Activated naive CD4-positive, alpha-beta T cell treated with anti-CD3 and anti-CD28 coated beads, Interleukin-2, amount 50 U/mL, for 24 hours (primary cell): Measurements from ENCODE around the gene IL20RA.

Source experiments
- H3K27ac Mint-ChIP-seq: one replicate; pipeline ENCODE4 v1.8.0; 2021; ENCODE audit warnings: mild to moderate bottlenecking, mixed read lengths
- H3K27me3 Mint-ChIP-seq: one replicate; pipeline ENCODE4 v1.8.0; 2021; ENCODE audit warnings: mixed read lengths
- H3K36me3 Mint-ChIP-seq: one replicate; pipeline ENCODE4 v1.8.0; 2021; ENCODE audit warnings: mixed read lengths
- H3K4me1 Mint-ChIP-seq: one replicate; pipeline ENCODE4 v1.8.0; 2021; ENCODE audit warnings: mixed read lengths
- H3K4me3 Mint-ChIP-seq: one replicate; pipeline ENCODE4 v1.8.0; 2021; ENCODE audit warnings: mild to moderate bottlenecking, mixed read lengths
- H3K9me3 Mint-ChIP-seq: one replicate; pipeline ENCODE4 v1.8.0; 2021; ENCODE audit warnings: mixed read lengths

IL20RA gene

DNA sequence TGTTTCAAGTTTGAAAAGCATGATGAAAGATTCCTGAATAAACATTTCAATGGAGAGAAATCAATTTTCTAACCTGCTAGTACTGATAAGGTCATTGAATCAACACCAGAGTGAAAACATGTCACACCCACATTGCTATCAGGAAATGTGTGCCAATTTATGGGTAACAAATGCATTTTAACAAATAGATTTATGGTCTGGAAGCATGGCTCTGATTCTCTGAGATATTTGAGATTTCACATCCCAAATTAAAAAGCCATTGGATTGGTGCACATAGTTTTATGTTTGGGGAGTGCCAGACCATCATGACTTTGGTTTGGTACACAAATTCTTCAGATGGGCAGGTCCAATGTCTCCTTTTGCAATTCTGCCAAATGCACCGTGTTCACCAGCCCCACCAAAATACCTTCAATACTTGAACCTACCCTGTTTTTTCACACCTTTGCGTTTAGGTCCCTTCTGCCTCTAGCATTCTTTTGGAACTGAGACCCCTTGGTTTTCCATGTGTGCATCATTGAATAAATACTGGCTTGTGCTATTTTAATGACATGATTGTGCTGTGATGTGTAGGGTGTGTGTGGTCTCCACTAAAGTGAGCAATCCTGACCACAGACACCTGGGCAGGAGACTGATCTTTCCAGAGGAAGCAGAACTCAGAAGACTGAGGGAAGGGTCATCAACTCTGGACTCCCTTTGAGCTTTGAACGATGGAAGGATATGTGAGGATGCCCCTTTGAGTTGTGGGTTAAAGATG lies 20.4 kb downstream of the IL20RA start:
- Mint-ChIP-seq H3K36me3 (no peaks in the 10 kb centered on the region), H3K4me1 (no peaks in the 10 kb centered on the region), H3K27ac (no peak overlapping the region), H3K4me3 (no peak overlapping the region), H3K27me3 (peaks cover 27% of the 10 kb centered on the region), H3K9me3 (no peaks in the 10 kb centered on the region)

DNA sequence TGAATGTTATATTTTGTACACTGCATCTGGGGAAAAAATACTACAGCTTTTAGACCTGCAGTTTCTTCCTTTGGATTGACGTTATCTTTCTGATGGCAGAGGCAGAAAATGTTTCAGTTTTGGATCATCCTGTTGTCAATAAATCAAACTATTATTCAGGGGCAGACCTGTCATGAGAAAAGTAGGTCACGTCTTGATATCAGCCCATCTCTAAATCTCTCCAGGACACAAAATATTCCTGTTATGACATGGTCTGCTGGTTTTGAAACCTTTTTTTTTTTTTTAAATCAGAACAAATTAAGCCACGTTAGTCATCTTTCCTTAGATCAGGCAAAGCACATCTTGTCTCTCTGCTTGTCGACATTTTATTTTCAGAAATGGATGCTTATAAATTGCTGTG lies 24.0 kb downstream of the IL20RA start:
- Mint-ChIP-seq H3K27me3 (peaks cover 33% of the 10 kb centered on the region), H3K36me3 (no peaks in the 10 kb centered on the region), H3K9me3 (no peaks in the 10 kb centered on the region), H3K4me3 (no peak overlapping the region), H3K27ac (no peak overlapping the region), H3K4me1 (no peaks in the 10 kb centered on the region)

DNA sequence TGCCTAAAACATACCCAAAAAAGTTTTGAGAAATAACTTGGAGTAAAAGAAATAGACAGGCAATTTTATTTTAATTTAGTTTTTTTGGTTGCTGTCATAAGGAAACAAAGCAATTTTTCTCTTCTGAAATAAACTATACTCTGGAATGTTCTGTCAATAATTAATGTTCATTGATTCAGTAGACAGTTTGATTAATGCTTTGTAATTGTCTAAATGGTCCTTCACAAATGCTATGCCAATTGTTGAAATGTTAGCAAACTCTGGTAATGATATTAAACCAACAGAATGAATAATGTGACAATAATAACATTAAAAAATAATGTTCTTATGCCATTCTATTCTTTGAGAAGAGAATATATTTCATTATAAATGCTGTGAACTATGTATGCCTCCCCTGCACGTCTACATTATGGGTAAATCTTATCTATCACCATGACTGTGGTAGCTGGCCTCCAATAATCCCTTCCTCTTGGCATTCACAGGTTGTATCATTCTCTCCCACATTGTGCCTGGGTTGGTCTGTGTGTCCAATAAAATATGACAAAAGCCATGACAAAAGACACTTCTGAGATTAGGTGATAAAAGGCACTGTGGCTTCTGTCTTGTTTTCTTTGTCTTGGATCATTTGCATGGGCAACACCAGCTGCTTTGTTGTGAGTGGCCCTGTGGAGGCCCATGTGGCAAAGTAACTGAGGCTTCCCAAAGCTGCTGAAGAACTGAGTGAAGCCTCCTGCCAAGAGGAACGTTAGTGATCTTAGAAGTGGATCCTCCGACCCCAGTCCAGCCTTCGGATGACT lies 25.1 kb downstream of the IL20RA start:
- H3K27ac Mint-ChIP-seq: no peak overlapping the region
- no peaks in the 10 kb centered on the region for H3K9me3 Mint-ChIP-seq
- H3K27me3 Mint-ChIP-seq: peaks cover 41% of the 10 kb centered on the region
- H3K4me1 Mint-ChIP-seq: no peaks in the 10 kb centered on the region
- H3K36me3 Mint-ChIP-seq: no peaks in the 10 kb centered on the region
- no peak overlapping the region for H3K4me3 Mint-ChIP-seq

DNA sequence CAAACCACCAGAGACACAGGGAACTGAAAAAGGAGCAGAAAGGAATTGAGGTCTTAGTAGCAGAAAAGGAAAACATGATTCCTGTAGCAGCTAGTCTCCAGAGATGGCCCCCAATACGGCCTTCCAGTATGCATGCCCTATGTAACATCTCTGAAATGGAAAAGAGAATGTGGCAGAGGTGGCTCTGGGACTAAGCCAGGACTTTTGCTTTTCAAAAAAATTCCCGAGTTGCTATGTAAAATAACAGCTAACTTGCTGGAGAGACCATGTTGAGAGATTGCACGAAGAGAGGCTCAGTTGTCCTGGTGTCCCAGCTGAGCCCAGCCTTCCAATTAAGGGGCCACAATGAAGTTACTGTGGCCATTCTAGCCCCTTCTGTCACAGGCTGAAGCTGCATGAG lies 27.7 kb downstream of the IL20RA start:
- H3K4me1 Mint-ChIP-seq: no peaks in the 10 kb centered on the region
- no peaks in the 10 kb centered on the region for H3K9me3 Mint-ChIP-seq
- H3K36me3 Mint-ChIP-seq: no peaks in the 10 kb centered on the region
- H3K27ac Mint-ChIP-seq: no peak overlapping the region
- no peak overlapping the region for H3K4me3 Mint-ChIP-seq
- H3K27me3 Mint-ChIP-seq: peaks cover 45% of the 10 kb centered on the region

DNA sequence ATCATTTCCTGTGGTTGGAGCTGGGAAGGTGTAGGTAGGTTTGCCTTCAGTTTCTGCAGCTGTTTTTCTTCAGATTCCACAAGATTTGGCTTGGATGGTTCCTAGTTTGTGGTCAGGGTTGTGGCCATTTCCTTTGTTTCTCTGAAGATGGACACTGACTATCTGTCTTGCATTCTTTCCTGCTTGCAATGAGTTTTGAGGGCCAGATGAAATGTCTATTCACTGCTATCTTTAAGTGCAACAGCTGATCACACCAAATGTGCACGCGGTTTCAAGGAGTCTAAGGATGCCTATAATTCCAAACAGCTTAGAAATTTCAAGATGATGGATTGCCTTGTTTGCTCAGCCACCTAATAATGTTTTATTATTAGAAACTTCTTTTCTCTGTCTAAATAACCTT lies 28.4 kb downstream of the IL20RA start:
- Mint-ChIP-seq H3K27ac (no peak overlapping the region), H3K36me3 (no peaks in the 10 kb centered on the region), H3K27me3 (peaks cover 48% of the 10 kb centered on the region), H3K4me1 (no peaks in the 10 kb centered on the region), H3K9me3 (no peaks in the 10 kb centered on the region), H3K4me3 (no peak overlapping the region)

DNA sequence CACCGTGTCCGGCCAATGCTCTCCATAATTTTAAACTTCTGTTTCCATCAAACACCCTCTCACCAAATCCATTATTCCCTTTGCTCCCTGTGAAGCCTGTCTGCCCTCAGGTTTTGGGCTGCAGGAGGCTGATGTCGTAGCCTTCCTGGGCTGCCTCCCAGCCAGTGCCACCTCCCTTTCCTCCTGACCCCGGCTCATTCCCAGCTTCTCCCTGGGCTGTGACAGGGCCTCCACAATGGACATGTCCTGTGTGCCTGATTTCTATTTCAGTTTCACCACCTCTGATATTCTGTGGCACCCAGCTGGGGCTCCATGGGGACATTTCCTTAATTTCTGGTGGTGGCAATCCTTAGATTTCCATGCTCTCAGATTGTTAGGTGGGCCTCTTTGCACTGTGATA lies 28.8 kb downstream of the IL20RA start:
- Mint-ChIP-seq H3K27ac (no peak overlapping the region), H3K9me3 (no peaks in the 10 kb centered on the region), H3K4me3 (no peak overlapping the region), H3K4me1 (no peaks in the 10 kb centered on the region), H3K36me3 (no peaks in the 10 kb centered on the region), H3K27me3 (peaks cover 48% of the 10 kb centered on the region)

DNA sequence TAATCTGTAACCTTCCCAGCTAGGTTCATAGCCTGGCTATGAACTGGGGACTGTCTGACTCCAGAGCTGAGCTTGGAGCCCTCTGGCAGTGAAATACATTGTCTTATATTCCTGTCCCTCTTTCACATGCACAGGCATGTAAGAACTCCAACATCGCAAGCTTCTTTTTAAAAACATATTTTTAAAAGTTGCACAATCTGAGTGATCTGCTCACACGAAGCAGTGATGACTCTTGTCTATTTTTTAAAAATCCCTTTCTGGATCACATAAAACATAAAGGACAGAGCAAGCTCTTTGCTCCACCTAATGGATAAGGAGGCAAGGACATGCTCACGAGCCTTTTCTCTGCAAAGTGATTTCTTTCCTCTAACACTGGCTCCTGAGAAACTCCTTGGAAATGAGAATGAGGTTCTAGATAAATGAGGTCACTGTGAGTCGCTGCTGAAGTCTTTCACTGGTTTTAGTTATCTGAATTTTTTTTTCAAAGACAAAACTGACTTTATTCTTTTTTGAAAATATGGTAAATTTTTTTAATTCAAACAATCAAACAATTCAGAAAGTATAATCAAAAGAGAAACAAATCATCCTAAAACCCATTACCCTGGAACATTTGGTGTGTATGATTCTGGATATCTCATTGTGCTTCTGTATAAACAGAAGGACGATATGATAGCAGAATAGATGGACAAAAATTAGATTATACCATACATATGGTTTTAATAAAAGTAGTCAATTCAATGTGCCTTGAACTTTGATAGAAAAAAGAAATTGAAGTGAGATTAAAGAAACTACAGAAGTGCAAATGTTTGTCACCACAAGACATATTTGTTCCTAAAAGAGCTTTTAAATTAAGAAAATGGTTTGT lies 30.8 kb downstream of the IL20RA start:
- no peaks in the 10 kb centered on the region for H3K9me3 Mint-ChIP-seq
- H3K27me3 Mint-ChIP-seq: peaks cover 44% of the 10 kb centered on the region
- no peak overlapping the region for H3K27ac Mint-ChIP-seq
- H3K4me3 Mint-ChIP-seq: no peak overlapping the region
- H3K4me1 Mint-ChIP-seq: no peaks in the 10 kb centered on the region
- no peaks in the 10 kb centered on the region for H3K36me3 Mint-ChIP-seq

DNA sequence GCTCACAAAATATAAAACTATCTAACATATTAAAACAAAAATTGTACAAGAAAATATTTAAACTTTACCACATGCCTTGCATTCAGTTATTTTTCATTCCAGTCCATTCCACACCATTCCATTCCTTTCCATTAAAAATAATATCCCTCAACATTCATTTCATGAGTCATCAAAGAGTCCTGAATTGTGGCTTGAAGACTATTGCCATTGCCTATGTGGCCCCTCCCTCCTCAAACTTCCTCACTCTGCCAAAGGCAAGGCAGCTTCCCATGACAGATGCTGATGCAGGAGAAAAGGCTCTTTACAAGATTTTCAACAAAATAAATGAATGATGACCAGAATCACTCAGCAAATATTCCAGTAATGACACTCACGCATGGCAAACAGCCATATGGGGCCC lies 31.7 kb downstream of the IL20RA start:
- Mint-ChIP-seq H3K27me3 (peaks cover 45% of the 10 kb centered on the region), H3K36me3 (no peaks in the 10 kb centered on the region), H3K4me1 (no peaks in the 10 kb centered on the region), H3K9me3 (no peaks in the 10 kb centered on the region), H3K27ac (no peak overlapping the region), H3K4me3 (no peak overlapping the region)

DNA sequence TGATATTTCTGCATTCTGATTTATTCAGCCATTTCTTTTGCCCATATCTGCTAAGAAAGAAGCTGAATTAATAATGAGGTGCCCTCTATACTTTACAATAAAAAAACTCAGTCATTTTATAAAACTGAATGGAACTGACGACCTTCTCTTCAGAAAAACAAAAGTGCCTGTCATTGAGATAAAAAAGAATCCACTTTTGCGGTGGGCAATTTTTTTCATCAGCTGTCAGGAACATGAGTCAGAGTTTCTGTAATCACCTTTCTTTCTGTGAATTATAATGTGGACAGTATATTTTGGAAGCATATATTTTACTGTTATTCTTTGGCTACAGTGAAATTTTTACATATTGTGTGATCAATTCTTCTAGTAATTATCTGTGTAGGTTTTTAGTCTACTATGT lies 33.4 kb downstream of the IL20RA start:
- Mint-ChIP-seq H3K4me3 (no peak overlapping the region), H3K4me1 (no peaks in the 10 kb centered on the region), H3K36me3 (no peaks in the 10 kb centered on the region)

DNA sequence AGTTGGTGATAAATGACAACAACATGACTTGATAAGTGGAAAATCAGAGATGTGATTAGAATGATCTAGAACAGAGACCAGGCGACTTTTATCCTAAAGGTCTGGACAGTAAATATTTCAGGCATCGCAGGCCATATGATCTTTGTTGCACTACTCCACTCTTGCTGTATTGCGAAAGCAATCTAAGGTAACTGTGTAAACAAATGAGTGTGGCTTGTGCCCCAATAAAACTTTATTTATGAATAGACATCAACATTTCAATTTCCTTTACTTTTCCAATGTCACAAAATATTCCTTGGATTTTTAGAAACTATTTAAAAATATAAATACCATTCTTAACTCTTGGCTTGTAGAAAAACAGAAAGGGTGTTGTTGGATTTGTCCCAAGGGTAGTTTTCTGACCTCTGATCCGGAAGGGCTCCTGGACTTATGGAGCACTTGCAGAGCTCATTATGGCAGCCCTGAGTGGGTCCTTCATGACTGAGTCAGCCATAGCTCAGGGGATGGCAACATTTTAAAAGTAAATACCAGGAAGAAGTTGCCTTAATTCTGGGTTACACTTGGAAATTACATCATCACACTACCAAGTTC lies 34.5 kb downstream of the IL20RA start:
- Mint-ChIP-seq H3K4me3 (no peak overlapping the region), H3K27ac (no peak overlapping the region), H3K9me3 (no peaks in the 10 kb centered on the region), H3K27me3 (peaks cover 32% of the 10 kb centered on the region), H3K36me3 (no peaks in the 10 kb centered on the region), H3K4me1 (no peaks in the 10 kb centered on the region)

More for the DNA sequence above, 33.4 kb downstream of the IL20RA start:
- Mint-ChIP-seq H3K9me3 (no peaks in the 10 kb centered on the region), H3K27ac (no peak overlapping the region), H3K27me3 (peaks cover 43% of the 10 kb centered on the region)

DNA sequence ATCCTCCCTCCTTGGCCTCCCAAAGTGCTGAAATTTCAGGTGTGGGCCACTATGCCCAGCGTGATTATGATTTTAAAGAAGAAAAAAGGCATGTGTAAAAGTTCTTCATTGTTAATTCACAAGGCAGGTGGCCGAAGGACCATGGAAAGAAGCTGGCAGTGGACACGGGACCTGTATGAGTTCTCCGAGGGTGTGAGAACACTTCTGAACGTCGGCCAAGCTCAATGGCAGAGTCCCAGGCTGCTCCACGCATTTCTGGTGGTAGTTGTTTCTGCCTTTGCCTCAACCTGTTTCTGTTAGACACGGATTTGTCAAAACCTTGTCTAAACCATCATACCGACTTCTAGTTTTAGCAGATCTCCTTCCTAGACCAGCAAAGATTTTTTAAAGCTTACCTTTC lies 36.6 kb downstream of the IL20RA start:
- Mint-ChIP-seq H3K4me1 (no peaks in the 10 kb centered on the region), H3K27ac (no peak overlapping the region), H3K36me3 (no peaks in the 10 kb centered on the region), H3K27me3 (peaks cover 25% of the 10 kb centered on the region), H3K9me3 (no peaks in the 10 kb centered on the region), H3K4me3 (no peak overlapping the region)

DNA sequence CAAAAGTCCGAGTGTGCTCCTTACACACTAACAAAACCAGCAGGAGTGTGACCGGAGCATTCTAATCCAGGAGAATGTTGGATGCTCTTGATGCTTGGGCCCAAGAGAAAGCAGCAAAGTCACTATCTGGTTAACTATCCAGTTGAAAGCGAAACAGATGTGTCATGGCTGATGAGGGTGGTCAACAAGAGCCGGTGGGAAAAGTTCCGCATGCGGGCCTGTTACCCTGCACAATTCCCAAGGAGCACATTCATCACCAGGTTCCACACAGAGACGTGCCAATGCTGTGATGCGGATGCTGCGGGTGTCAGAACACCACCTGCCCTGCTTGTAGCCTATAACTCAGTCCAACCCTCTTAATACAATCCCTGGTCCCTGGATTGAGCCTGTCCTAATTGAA lies 38.7 kb downstream of the IL20RA start:
- Mint-ChIP-seq H3K9me3 (no peaks in the 10 kb centered on the region), H3K27me3 (peaks cover 15% of the 10 kb centered on the region), H3K4me3 (no peak overlapping the region), H3K4me1 (no peaks in the 10 kb centered on the region), H3K36me3 (no peaks in the 10 kb centered on the region), H3K27ac (no peak overlapping the region)

DNA sequence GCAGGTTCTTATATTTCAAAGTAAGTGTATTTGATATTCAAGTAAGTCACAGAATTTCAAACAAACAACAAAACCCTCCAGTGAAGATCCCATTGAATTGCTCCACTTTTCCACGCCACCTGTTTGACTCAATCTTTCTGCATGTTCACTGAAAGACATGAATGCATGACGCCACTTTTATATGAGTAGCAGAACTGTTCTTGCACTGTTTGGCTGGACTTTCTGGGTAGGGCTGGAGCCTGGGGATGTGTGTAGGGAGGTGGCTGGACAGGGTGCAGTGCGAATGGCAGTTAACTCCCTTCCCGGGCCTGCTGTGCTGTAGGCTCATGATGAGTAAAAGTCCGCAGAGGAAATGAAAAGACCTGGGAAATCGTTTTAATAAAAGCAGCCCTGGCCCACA lies 39.7 kb downstream of the IL20RA start:
- Mint-ChIP-seq H3K4me1 (no peaks in the 10 kb centered on the region), H3K27me3 (peaks cover 16% of the 10 kb centered on the region), H3K36me3 (no peaks in the 10 kb centered on the region), H3K9me3 (no peaks in the 10 kb centered on the region), H3K4me3 (no peak overlapping the region), H3K27ac (no peak overlapping the region)

DNA sequence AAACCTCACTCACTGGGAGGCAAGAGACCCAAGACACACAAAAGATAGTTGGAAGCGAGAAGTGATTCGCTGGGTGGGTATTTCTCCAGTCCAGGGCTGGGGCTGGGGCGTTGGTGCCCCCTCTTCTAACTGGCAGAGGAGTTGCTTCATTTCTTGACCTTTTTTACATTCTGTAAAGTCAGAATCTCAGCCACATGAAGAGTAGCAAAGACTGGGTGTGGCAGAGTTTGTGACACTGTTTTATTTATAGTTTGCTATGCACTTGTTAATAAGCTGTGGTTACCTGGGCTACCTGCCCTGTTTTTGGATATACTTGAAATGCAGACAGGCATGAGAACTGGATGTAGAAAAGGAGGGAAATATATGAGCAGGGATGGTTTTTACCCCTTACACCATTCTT lies 42.3 kb downstream of the IL20RA start:
- Mint-ChIP-seq H3K4me1 (no peaks in the 10 kb centered on the region), H3K27me3 (peaks cover 17% of the 10 kb centered on the region), H3K36me3 (no peaks in the 10 kb centered on the region), H3K27ac (no peak overlapping the region), H3K9me3 (no peaks in the 10 kb centered on the region), H3K4me3 (no peak overlapping the region)

DNA sequence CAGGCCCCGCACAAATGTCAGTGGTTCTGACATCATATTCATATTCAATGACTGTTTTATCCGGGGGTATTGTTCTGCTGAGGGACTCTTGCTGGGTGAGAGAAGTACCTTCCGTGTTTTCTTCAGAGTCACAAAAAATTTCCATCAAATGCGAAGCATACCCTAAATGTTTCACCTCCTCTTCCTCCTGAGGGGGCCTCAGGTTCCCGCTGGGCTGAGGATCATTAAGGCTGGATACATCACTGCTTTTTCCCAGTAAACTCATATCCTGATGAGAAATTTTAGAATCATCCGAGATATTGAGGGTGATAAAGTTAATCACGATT lies 42.8 kb downstream of the IL20RA start:
- Mint-ChIP-seq H3K4me3 (no peak overlapping the region), H3K27ac (no peak overlapping the region)

More for the DNA sequence above, 42.8 kb downstream of the IL20RA start:
- H3K9me3 Mint-ChIP-seq: no peaks in the 10 kb centered on the region
- peaks cover 14% of the 10 kb centered on the region for H3K27me3 Mint-ChIP-seq
- H3K36me3 Mint-ChIP-seq: no peaks in the 10 kb centered on the region
- no peaks in the 10 kb centered on the region for H3K4me1 Mint-ChIP-seq
